Astrocyte (in vitro differentiated cells and primary cell): ENCODE results near the gene ACTG1. TPM values are rescaled to one million over a fixed set of nuclear protein-coding genes. Genes with fewer than 3 reads are reported as not detected.

Experiments used
- DNase-seq: peaks from one replicate; pipeline ENCODE4 v3.0.0-alpha.2; 2010; ENCODE audit warnings: low read depth
- FAIRE-seq: peaks from 2 replicates; lab custom pipeline; 2011; peaks lifted over from hg19 to GRCh38; lab: Jason Lieb, UNC
- H2AFZ ChIP-seq: 2 replicates; pipeline ENCODE4 v1.6.0; 2012; ENCODE audit warnings: low read depth, low read length, inconsistent platforms
- H3K27ac ChIP-seq: 2 replicates; pipeline ENCODE4 v1.5.1; 2011; ENCODE audit warnings: low read depth, low read length, inconsistent platforms
- H3K27me3 ChIP-seq: 2 replicates; pipeline ENCODE4 v1.6.0; 2011; ENCODE audit warnings: low read length, inconsistent platforms; ENCODE audit not compliant: insufficient read depth
- H3K36me3 ChIP-seq: 2 replicates; pipeline ENCODE4 v1.5.1; 2011; ENCODE audit warnings: low read length, inconsistent platforms; ENCODE audit not compliant: insufficient read depth
- H3K4me1 ChIP-seq: 2 replicates; pipeline ENCODE4 v1.5.1; 2011; ENCODE audit warnings: low read length, inconsistent platforms; ENCODE audit not compliant: insufficient read depth
- H3K4me2 ChIP-seq: 2 replicates; pipeline ENCODE4 v1.6.0; 2012; ENCODE audit warnings: low read length, inconsistent platforms
- H3K4me3 ChIP-seq: 2 replicates; pipeline ENCODE4 v1.5.1; 2011; ENCODE audit warnings: low read depth, mild to moderate bottlenecking, low read length, inconsistent platforms; ENCODE audit not compliant: insufficient read depth
- H3K79me2 ChIP-seq: 2 replicates; pipeline ENCODE4 v1.6.0; 2012; ENCODE audit warnings: mild to moderate bottlenecking, low read length, inconsistent platforms; ENCODE audit not compliant: insufficient read depth
- H3K9ac ChIP-seq: 2 replicates; pipeline ENCODE4 v1.6.0; 2012; ENCODE audit warnings: mild to moderate bottlenecking, low read length, inconsistent platforms
- H3K9me3 ChIP-seq: 2 replicates; pipeline ENCODE4 v1.5.1; 2012; ENCODE audit warnings: low read depth, mild to moderate bottlenecking, low read length, inconsistent platforms; ENCODE audit not compliant: insufficient read depth
- H4K20me1 ChIP-seq: 2 replicates; pipeline ENCODE4 v1.6.0; 2012; ENCODE audit warnings: low read length, inconsistent platforms; ENCODE audit not compliant: insufficient read depth
- H3K27ac Mint-ChIP-seq: one replicate; pipeline ENCODE4 v1.8.0; 2021; ENCODE audit warnings: mild to moderate bottlenecking, mixed read lengths; ENCODE audit not compliant: unreplicated experiment
- H3K27me3 Mint-ChIP-seq: one replicate; pipeline ENCODE4 v1.8.0; 2021; ENCODE audit warnings: low read depth, mixed read lengths; ENCODE audit not compliant: unreplicated experiment
- H3K36me3 Mint-ChIP-seq: one replicate; pipeline ENCODE4 v1.8.0; 2021; ENCODE audit warnings: low read depth, mixed read lengths; ENCODE audit not compliant: unreplicated experiment
- H3K4me1 Mint-ChIP-seq: one replicate; pipeline ENCODE4 v1.8.0; 2021; ENCODE audit warnings: low read depth, mixed read lengths; ENCODE audit not compliant: unreplicated experiment
- H3K4me3 Mint-ChIP-seq: one replicate; pipeline ENCODE4 v1.8.0; 2021; ENCODE audit warnings: mild to moderate bottlenecking, moderate library complexity, mixed read lengths; ENCODE audit not compliant: unreplicated experiment
- H3K9me3 Mint-ChIP-seq: one replicate; pipeline ENCODE4 v1.8.0; 2021; ENCODE audit warnings: mild to moderate bottlenecking, mixed read lengths; ENCODE audit not compliant: unreplicated experiment
- CTCF ChIP-seq: IDR thresholded peaks from 2 replicates; pipeline ENCODE4 v1.5.1; 2011; ENCODE audit warnings: low read depth, mild to moderate bottlenecking, inconsistent platforms, low read length, moderate library complexity; ENCODE audit not compliant: insufficient read depth
- EZH2 ChIP-seq: IDR thresholded peaks from 2 replicates; pipeline ENCODE4 v1.6.1; 2012; ENCODE audit warnings: mild to moderate bottlenecking, low read length, inconsistent platforms; ENCODE audit not compliant: insufficient read depth
- total RNA-seq: library from RNA; stranded (reverse); gene quantifications from 2 replicates; pipeline ENCODE4 v1.2.1, GENCODE V29; 2021

ACTG1 gene
- total RNA-seq, 1 donor from 2014 or later, result 7,369 TPM

DNA sequence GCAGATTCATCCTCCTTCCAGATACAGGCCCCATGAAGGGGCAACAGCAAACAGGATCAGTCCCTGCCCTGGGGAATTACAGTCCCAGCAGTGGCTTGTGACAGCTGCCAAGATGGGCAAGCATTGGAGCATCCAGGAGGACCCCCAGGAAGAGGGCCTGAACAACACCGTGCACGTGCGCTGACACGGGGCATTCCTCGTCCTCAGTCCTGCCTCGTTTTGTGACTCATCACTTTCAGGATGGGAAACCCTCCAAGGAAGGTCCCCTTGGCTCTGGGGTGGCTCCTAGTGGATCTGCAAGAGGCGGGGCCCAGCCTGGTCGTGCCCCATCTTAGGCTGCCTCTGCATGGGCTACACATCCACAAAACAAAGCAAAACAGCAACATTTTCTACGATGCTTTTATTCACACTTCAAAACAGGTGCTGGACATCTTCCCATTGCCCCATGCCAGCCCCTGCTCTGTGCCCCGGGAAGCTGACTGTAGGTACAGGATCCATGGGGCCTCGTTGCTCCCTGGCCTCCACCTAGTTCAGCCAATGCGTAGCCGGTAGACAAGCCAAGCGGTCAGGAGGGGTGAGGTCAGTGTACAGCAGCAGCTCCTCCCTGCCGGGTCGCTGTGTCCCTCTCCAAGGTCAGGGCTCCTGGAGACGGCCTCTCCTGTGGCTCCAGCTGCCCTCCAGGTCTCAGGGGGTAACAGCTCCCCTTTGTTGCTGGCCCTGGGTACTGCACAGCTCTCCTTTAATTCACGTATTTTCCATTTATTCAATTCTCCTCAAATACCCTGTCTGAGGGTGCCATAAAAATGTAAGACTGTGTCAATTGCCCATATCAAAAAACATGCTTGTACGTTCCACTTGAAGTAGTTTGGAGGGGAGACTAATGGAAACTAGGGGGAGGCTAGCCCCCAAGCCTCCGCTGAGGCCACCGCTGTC lies 32.2 kb downstream of the ACTG1 start:
- Mint-ChIP-seq H3K36me3 (no peaks in the 10 kb centered on the region), H3K27me3 (peaks cover 47% of the 10 kb centered on the region), H3K4me3 (peak overlapping the region; percentile 37), H3K27ac (no peak overlapping the region), H3K9me3 (no peaks in the 10 kb centered on the region), H3K4me1 (peaks cover 4% of the 10 kb centered on the region)
- H3K4me3 ChIP-seq, result no peak overlapping the region
- peak; percentile 53 for DNase-seq
- no peaks in the 10 kb centered on the region for H3K27me3 ChIP-seq
- no peaks in the 10 kb centered on the region for H3K36me3 ChIP-seq
- FAIRE-seq, result no peak
- peak overlapping the region; percentile 82 for H3K4me2 ChIP-seq
- TF ChIP-seq EZH2, result no peak
- no peak for TF ChIP-seq CTCF
- no peaks in the 10 kb centered on the region for H3K79me2 ChIP-seq
- H3K4me1 ChIP-seq, result peaks cover 14% of the 10 kb centered on the region
- peak overlapping the region; percentile 64 for H2AFZ ChIP-seq
- H3K27ac ChIP-seq, result no peak overlapping the region
- no peak overlapping the region for H3K9ac ChIP-seq
- H4K20me1 ChIP-seq, result no peaks in the 10 kb centered on the region
- no peaks in the 10 kb centered on the region for H3K9me3 ChIP-seq

DNA sequence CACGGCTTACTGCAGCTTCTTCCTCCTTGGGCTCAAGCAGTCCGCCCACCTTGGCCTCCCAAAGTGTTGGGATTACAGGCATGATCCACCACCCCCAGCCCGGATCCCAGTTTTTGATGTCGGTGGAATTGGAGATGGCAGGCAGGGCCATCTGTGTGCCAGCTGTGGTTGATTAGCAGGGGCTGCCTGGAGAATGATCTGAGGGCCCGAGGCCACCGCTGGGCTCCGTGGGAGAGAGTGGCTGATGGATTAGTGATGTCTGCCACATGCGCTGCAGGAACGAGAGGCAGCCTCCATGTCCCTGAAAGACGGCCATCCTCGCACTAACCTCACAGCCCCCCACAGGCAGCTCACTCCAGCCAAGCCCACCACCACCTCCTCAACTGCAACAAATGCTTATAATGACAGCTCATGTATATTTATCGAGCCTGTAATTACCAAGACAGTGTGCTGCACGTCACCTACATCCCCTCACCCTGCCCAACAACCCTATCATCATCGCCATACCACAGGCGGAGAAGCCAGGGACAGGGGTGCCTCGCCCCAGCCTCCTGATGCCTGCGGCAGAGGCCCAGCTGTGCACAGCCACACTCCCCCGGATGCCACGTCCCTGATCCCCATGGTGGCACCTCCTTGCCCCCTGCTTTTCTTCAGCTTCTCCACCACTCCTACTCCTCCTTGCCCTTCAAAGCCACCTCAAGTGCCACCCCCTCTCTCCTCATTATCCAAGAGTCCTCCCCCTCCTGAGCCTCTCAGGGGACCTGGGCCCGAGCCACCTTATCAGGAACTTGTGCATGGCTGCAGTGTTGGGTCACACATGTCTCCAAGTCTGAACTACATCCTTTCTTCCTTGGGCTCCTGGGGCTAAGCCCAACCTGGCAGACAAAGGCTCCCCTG lies 33.2 kb downstream of the ACTG1 start:
- Mint-ChIP-seq H3K4me1 (peaks cover 4% of the 10 kb centered on the region), H3K9me3 (no peaks in the 10 kb centered on the region), H3K36me3 (no peaks in the 10 kb centered on the region), H3K27ac (no peak overlapping the region), H3K27me3 (peaks cover 53% of the 10 kb centered on the region), H3K4me3 (no peak overlapping the region)
- TF ChIP-seq CTCF, result no peak
- no peak for TF ChIP-seq EZH2
- Histone ChIP-seq H3K27me3 (no peaks in the 10 kb centered on the region), H3K36me3 (no peaks in the 10 kb centered on the region), H3K4me2 (no peak overlapping the region), H2AFZ (no peak overlapping the region), H3K9me3 (no peaks in the 10 kb centered on the region), H3K4me1 (peaks cover 14% of the 10 kb centered on the region), H3K4me3 (no peak overlapping the region), H3K27ac (no peak overlapping the region), H3K9ac (no peak overlapping the region), H3K79me2 (no peaks in the 10 kb centered on the region), H4K20me1 (no peaks in the 10 kb centered on the region)
- no peak for DNase-seq
- FAIRE-seq, result no peak
